Measurements from ENCODE around the gene ZFAND6.
"Not testable (repeated sequence)": the region's sequence is repeated elsewhere in the genome, so short reads cannot be mapped to it uniquely, and the experiment has no call there.

ZFAND6 gene

DNA sequence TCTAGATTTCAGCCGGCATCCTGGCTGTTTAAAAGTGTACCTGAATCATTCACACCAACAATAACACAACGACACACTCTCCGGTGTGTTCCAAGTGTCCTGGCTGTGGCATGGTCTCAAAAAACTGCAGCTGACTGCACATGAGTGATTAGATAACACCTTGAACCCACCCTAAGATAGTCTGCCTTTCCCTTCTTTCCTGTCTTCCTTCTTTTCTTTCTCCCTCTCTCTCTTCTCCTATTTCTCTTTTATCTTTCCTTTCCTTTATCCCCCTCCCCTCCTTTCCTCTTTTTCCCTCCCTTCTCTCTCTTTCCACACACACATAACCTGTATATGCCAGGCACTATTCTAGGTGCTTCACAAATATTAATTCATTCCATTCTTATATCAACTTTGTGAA lies 92.1 kb downstream of the ZFAND6 start:
- TF ChIP-seq, protein P1, sequence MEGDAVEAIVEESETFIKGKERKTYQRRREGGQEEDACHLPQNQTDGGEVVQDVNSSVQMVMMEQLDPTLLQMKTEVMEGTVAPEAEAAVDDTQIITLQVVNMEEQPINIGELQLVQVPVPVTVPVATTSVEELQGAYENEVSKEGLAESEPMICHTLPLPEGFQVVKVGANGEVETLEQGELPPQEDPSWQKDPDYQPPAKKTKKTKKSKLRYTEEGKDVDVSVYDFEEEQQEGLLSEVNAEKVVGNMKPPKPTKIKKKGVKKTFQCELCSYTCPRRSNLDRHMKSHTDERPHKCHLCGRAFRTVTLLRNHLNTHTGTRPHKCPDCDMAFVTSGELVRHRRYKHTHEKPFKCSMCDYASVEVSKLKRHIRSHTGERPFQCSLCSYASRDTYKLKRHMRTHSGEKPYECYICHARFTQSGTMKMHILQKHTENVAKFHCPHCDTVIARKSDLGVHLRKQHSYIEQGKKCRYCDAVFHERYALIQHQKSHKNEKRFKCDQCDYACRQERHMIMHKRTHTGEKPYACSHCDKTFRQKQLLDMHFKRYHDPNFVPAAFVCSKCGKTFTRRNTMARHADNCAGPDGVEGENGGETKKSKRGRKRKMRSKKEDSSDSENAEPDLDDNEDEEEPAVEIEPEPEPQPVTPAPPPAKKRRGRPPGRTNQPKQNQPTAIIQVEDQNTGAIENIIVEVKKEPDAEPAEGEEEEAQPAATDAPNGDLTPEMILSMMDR (IDR thresholded peaks at IDR 0.05; ENCODE audit: low read depth, low read length), result no peak
- H3K4me3 ChIP-seq (ENCODE audit: low read depth, low read length), result no peak overlapping the region

DNA sequence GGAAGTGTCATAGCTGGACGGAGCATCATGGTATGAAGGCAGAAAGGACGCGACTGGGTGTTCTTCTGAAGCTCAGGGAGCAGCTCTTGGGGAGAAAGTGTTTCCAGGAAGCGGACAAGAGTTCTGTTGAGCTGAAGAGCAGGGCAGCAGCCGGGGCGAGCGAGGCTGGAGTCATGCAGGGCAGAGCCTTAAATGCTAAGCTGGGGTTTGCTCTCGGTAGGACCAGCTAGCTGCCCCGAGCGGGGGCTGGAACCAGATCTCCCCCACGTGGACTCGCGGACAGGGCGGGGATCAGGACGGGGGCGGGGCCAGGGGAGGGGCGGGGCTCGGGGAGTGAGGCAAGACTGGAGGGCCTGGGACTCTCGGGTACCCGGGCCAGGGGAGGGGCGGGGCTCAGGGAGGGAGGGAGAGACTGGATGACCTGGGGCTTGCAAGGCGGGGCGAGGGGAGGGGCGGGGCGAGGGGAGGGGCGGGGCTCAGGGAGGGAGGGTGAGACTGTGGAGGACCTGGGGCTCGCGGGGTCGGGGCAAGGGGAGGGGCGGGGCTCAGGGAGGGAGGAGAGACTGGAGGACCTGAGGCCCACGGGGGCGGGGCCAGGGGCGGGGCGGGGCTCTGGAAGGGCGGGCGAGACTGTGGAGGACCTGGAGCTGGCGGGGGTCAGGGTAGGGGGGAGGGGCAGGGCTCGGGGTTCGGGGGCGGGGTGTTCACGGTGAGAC lies 92.9 kb downstream of the ZFAND6 start:
- H3K4me3 ChIP-seq (ENCODE audit: low read depth, low read length), result peak overlapping the region; percentile 77

DNA sequence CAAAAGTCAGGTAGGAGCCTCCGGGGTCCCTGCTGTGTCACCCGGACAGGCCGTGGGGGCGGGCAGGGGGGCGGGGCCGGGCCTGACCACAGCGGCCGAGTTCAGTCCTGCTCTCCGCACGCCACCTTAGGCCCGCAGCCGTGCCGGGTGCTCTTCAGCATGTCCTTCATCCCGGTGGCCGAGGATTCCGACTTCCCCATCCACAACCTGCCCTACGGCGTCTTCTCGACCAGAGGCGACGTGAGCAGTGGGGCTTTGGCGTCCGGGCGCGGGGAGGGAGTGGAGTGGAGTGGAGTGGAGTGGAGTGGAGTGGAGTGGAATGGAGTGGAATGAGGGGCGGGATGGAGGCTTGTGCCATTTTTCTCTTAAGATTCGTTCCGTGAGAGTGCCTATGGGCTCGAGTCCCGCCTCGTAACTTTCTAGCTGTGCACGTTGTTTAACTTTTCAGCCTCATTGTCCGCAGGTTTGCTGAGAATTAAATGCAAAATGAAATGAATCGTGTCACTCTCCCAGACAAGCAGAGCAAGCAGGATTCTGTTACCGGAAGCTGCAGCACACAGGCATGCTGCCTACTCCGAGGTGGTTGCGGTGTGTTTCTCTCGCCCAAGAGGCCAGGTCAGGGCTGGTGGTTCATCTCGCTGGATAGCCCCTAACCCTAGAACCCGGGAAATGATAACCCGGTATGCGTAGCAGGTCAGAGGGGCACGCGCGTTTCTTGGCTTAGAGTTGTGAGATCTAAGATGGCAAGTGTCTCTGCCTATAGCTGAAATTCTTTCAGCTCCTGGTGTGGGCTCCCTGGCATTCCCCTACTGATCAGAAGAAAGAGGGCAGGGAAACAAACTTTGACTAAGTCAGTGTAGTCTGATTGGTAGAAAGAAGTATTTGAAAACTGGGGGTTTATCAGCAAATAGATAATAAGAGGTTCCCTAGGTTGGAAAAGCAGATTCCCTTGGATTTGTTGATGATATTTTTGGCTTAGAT lies 93.7 kb downstream of the ZFAND6 start, which contains the start of gene FAH:
TSS of gene FAH (plus strand) at position 104 of the 981 bp plus-strand sequence. CDS start at position 160, 56 bp downstream.
- TF ChIP-seq, protein P1 (IDR thresholded peaks at IDR 0.05; ENCODE audit: low read depth, low read length), result no peak
- H3K4me3 ChIP-seq (ENCODE audit: low read depth, low read length), result peak within 1 kb of the TSS; percentile 77

More for the DNA sequence above, 92.9 kb downstream of the ZFAND6 start:
- TF ChIP-seq, protein P1 (IDR thresholded peaks at IDR 0.05; ENCODE audit: low read depth, low read length), result no peak

DNA sequence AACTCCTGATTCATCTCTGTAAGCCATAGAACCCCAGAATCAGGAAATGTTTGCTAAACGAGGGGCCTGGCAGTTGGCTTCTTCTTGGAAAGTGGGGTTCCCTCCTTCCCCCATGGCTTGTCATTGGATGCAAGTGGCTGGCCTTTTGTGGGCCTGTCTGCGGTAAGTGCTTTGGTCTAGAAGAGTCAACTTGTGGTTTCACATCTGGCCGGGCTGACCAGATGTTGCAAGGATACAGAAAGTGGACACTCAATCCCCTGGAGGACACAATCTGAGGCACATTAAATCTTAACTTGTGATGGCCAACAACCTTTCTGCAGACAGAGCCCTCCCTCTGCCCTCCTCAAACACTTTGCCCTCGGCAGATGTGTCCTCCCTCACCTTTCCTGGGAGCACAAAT lies 94.4 kb downstream of the ZFAND6 start:
- H3K4me3 ChIP-seq (ENCODE audit: low read depth, low read length), result peak overlapping the region; percentile 77
- TF ChIP-seq, protein P1 (IDR thresholded peaks at IDR 0.05; ENCODE audit: low read depth, low read length), result no peak

DNA sequence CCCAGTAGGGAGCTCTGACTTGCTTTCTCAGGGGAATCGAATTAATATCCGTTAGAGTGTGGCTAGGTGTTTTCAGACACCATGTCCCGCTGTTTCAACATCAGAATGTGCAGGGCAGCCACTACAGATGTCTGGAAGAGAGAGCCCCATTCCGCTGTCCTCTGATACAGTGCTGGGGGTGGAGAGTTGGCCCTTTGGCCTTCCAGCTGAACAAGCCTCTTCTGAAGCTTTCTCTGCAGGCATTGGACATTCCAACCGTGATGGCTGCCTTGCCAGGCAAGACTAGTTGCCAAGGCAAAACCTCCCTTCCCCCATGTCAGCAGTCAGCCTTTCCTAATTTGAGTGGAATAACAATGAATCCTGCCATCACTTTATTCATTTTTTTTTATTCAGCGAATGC lies 94.9 kb downstream of the ZFAND6 start:
- TF ChIP-seq, protein P1 (IDR thresholded peaks at IDR 0.05; ENCODE audit: low read depth, low read length), result no peak
- no peak overlapping the region for H3K4me3 ChIP-seq (ENCODE audit: low read depth, low read length)

DNA sequence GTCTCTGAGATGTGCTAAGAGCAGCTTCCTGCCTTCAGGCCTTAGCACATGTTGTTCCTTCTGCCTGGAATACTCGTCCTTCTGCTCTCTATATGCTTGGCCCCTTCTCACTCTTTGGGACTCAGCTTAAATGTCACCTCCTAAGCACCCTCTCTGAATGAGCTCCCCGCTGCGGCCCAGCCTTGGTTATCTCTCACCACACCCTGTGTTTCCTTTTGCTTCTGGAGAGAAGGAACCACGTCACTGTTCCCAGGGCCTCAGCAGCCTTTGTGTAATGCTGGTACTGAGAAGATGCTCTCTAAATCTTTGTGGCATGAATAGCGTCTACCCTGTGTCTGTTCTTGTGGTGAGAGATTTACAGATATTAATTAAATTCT lies 95.5 kb downstream of the ZFAND6 start:
- TF ChIP-seq, protein P1 (IDR thresholded peaks at IDR 0.05; ENCODE audit: low read depth, low read length), result no peak
- no peak overlapping the region for H3K4me3 ChIP-seq (ENCODE audit: low read depth, low read length)

DNA sequence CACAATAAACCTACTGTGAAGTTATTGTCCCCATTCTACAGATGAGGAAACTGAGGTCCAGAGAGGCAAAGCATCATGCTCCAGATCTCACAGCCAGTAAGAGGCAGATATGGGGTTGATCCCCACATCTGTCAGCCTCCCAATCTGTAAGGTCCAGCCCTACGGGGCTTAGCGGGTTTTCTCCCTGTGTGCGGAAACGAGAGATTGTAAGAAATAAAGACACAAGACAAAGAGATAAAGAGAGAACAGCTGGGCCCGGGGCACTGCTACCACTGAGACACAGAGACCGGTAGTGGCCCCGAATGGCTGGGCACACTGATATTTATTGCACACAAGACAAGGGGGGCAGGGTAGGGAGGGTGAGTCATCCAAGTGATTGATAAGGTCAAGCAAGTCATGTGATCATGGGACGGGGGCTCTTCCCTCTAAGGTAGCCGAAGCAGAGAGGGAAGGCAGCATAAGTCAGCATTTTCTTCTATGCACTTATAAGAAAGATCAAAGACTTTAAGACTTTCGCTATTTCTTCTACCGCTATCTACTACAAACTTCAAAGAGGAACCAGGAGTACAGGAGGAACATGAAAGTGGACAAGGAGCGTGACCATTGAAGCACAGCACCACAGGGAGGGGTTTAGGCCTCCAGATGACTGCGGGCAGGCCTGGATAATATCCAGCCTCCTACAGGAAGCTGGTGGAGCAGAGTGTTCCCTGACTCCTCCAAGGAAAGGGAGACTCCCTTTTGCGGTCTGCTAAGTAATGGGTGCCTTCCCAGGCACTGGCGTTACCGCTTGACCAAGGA lies 96.1 kb downstream of the ZFAND6 start:
- not testable (repeated sequence) for H3K4me3 ChIP-seq (ENCODE audit: low read depth, low read length)

Data from WI38 (cell line).